Neural progenitor cell (in vitro differentiated cells): ENCODE data around the gene JMJD6.

Experiments used
- CTCF ChIP-seq: fragments of 200-600 bp; sonication (generic); IDR thresholded peaks from 2 replicates; pipeline ENCODE4 v1.5.1; 2017; ENCODE audit warnings: antibody characterized with exemption, mild to moderate bottlenecking
- EZH2 ChIP-seq: fragments of 200-600 bp; sonication (generic); IDR thresholded peaks from 2 replicates; pipeline ENCODE4 v1.6.1; 2017; ENCODE audit warnings: antibody characterized with exemption, mild to moderate bottlenecking, moderate library complexity

DNA sequence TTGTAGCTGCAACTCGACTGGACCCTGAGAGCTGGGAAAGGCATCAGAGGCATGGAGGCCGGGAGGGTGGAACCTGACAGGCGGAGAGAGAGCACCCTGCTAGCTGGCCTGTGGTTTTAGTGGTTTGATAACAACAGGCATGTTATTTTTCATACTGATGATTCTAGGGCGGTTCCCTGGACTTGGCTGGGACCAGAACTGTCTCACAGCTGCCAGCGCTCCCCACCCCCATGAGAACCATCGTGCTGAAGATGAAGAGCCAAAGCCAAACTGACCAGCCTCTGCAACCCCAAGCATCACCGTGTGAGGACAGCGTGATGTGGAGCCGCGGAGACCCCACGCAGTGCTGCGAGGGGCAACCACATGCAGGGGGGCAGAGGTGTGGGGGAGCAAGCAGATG lies 44.1 kb downstream of the JMJD6 start:
- no peak for TF ChIP-seq CTCF
- TF ChIP-seq EZH2, result no peak
